Ammon's horn (tissue), 1 donor: ENCODE measurements around the gene TLE3.
A peak's percentile ranks its signal among the peaks of the same experiment; 100 is the strongest.

ENCODE experiments used
- DNase-seq: peaks from one replicate; pipeline ENCODE4 v3.0.0-alpha.2; 2016; ENCODE audit warnings: low spot score

TLE3 gene

DNA sequence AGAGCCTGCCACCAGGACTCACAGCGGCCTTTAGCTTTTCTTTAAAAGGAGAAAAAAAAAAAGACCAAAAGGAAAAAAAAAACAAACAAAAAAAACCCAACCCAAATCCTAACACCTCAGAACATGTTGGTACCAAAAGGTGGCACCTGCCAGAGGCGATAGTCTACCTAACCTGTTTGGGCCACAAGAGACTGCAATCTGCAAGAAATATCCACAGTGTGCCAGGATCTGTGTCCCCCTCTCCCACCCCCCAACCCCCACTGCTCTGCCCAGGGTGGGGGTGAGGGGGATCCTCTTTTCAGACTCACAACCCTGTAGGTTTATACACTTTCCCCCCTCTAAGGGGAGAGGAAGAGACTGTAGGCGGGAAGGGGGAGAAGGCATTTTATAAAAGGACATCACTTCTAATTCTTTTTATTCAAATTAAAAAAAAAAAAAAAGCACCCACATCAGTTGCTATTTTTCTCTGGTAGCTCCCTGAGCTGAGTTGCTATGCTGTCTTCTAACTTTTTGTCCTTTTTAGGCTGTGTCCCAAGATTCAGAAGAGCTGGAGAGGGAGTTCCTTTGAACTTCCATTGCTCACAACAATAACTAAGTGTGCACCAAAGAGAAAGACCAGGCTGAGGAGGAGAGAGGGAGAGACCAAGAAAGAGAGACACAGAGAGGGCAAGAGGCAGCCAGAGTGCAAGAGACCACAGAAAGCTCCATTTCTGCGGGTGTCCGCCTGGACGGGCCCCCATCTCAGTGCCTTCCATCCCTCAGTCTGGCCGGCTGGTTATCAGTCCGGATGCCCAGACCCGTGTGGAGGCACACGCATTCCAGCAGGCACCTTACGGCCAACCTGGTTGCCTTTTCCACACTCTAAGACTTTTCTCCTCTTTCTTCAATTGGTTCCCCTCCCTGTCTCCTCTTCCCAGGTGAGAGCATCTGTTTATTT lies 48.9 kb downstream of the TLE3 start:
- DNase-seq = no peak

GRCh38 chr15:70048198-70048565 lies 49.5 kb downstream of the TLE3 start:
- no peak for DNase-seq

DNA sequence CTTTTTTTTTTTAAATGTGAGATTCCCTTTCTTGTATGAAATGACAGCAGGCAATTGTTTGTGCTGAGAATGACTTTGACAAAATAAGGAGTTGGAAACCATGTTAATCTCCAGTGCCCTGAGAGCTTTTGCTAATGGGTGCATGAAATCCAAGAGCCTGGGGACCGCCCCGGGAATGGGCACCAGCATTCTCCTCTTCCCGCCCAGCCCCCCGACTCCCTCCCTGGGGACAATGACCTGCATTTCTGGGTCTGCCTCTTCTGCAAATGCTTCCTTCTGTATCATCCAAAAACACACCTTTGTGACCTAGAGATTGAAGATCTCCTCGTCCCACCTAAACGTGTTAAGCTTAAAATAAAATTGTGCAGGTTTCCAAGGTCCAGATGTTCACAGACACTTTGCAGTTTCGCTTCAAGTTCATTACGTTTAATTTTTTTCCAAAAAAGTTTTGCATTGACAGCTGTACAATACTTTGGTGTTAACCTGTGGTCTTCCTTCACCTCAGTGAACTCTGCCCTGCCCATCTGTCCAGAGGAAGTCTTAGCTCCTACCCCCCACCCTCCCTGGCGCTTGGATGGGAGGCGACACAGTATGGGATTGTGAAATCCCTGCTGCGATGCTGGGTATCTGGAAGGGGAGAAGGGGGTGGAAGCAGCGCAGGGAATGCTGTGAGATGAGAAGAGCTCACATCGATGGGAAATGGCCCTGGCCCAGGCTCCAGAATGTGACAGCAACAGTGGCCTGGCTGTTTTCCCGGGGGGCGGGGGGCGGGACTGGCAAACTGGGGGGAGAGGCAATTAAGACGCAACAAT lies 50.1 kb downstream of the TLE3 start:
- DNase-seq = no peak

DNA sequence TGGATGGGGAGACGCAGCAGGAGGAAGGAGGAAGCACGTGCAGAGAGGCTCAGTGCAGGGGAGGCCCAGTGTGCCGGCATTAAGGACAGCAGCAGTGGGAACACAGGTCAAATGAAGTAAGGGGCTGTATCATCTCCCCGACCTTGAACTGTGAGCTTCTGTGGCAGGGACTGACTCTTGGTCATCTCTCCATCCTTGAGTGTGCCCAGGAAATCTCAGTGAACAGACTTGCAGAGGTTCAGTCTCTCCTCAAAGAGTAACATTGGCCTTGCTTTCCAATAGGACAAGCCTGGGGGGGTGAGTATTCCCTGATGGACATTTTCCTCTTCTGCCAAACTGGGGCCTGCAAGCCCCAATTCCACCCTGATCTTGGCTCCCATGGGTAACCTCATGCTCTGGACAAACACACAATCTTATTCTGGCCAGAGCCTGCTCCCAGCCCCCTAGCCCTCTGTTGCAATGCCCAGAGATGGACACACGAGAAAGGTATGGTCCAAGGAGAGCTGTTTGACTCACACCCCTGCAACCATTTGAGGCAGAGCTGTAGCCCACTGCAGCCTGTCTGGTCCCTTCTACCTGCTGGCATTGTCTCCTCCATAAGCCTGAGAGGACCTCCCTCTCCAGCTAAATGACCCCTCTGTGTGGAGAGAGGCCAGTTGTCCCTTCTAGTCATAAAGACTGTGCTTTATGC lies 50.9 kb downstream of the TLE3 start:
- no peak for DNase-seq

- no peak for DNase-seq
Measured at GRCh38 chr15:70045045-70045444, 52.7 kb downstream of the TLE3 start.

DNA sequence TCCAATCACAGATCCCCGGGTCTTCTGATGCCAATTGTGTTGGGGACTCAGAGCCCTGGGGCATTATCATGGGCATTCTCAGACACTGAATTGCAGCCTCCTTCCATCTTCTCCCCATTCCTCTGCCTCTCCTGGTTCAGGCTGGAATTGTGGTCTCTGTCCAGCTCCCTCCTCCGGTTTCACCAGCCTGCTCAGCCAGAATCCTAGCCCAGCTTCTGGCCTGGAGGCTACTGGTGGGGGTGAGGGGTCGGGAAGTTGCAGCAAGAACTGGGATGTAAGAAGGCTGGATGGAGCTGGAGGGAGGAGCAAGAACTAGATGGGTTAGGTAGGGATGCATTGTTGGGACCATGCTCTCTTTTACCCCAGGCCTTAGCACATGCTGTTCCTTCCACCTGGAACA lies 53.5 kb downstream of the TLE3 start:
- DNase-seq = no peak

DNA sequence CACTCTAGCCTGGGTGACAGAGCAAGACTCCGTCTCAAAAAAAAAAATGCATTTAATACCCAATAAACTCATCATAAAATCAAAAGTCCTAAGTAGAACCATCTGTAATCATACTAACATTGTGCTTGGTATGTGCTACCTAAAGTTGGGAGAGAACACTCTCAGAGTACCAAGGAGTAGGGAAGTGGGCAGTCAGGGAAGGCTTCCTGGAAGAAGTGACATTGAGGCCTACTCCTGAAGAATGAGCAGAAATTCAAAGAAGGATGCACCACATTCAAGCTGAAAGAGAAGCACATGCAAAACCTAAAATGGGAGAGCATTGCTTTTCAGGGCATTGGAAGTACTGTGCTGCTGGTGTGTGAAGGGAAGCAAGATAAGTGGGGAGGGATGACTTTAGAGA lies 54.1 kb downstream of the TLE3 start:
- no peak for DNase-seq

- no peak for DNase-seq
Measured at GRCh38 chr15:70042553-70043214, 55.0 kb downstream of the TLE3 start.

DNA sequence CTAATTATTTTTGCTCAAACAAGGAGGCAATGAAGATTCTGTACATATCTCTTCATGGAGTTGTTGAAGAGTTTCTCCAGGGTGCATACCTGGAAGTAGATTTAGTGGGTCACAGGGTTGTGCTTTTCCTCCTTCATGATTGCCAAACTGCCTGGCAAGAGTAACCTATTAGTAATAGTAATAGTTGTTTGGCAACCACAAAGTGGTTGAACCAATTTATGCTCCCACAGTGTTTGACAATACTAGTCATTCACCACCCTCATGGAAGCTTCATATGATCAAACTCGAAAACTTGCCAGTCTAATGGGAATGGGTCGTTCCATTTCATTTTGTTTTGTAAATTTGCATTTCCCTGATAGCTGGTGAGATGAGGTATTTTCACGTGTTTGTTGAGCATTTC lies 57.8 kb downstream of the TLE3 start:
- no peak for DNase-seq

GRCh38 chr15:70038730-70039392 lies 58.9 kb downstream of the TLE3 start:
- no peak for DNase-seq

DNA sequence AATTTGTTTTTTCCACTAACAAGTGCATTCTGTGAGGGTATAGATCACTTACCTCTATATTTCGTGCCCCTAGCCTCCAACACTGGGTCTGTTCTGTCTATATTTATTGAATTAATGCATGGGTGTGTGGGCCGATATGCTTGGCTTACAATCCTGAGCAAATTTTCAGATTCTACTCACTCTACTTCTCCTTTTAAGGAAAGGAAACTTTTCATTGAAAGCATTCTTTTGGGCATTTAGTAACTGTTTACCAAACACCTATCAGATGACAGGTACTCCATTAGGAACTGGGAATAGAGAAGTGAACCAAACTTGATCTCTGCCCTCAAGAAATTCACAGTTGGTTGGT lies 60.5 kb downstream of the TLE3 start:
- no peak for DNase-seq

DNA sequence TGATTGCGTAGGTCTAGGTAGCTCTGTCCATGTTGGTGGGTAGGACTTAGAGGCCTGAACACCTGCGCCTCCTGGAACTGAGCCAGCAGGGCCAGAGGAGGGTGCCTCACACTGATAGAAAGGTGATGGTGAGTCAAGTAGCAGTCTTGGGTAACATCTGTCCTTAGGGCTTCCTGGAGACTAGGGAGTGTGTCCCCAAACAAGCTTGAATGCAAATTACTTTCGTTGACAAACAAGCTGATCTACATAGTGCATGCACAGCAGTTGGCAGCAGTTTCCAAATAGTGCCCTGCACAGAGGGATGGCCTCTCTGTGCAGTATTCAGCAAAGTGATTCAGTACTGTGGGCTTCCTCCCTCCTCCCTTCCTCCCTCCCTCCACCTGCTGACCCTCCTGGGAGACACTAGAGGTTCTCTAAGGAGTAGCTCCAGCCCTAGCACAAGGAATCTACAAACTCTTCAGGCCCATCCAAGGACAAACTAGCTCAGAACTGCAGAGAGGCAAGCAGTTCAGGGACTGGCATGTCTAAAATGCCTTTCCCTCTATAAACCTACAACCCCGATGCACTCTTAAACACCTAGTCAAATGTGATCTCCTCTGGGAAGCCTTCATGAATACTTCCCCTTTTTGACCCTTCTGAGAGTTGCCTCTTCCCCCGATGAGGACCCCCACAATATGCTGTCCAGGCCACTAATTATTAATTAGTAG lies 61.0 kb downstream of the TLE3 start:
- no peak for DNase-seq

GRCh38 chr15:70035719-70036077 lies 62.0 kb downstream of the TLE3 start:
- DNase-seq = peak; percentile 50

DNA sequence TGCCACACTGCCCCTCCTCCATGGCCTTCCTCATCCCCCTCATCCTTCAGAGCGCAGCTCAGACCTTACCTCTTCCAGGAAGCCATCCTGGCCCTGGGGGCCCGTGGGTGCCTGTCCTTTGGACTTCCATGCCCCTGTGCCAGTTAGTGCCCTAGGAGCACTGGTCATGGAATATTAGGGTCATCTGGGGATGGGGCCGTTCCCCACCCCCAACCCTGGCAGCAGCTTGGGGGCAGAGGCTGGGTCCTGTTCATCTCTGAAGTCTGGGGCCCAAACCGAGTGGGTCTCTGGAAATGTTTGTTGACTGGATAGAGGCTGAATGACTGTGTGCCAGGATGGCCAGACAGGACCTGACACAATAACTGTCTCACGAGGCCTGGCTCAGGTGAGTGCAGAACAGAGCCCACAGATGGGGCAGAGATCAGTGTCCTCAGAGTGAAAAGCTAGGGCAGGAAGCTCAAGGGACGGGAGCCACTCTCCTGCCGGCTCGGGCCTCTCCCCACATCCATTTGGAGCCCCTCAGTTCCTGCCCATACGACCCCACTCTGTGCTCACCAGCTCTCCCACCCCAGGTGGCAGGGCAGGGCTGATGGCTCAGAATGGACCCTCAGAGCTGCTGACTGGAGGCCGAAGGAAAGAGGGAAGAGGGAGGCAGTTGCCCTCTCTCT lies 62.5 kb downstream of the TLE3 start:
- no peak for DNase-seq

GRCh38 chr15:70034596-70034995 lies 63.1 kb downstream of the TLE3 start:
- no peak for DNase-seq

DNA sequence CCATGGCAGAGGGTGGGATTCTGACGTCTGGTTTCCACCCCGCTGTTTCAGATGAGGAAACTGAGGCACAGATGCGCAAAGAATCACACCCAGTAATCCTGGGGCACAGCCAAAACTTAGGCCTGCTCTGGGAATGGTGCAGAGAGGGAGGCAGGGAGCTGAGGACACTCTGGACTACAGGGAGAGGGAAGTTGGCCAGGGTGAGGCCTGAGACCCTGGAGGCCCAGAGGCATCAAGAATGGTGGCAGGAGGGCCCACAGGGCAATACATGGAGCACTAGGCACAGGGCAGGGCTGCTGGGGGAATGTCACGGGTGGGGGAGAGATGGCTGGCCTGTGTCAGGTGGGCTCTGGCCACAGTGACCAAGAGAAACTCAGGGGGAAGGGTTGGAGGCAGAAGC lies 63.6 kb downstream of the TLE3 start:
- no peak for DNase-seq

DNA sequence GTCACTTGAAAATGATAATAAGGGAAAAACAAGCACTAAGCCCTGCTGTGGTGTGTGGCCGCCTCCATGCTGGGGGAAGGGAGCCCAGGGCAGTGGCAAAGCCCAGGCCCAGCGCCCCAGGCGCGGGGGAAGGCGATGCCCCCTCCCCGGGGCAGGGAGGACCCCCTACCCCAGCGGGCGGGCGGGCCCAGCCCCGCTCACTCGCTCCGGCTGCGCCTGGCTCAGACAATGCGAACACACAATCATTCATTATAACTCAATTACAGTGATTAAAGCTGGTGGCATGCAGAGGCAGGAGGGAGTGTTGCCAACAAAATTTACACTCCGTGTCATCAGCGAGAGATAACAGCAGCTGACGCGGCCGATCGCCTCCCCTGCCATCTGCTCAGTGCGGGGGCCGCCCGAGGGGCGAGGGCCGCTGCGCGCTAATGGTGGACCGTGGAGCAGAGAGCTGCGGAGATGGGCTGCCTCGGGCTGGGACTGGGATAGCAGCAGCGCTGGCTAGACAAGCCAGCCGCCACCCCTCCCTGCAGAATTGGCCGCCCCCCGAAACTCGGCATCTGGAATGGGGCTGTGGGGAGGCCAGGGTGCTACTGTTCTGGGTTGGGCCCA lies 64.1 kb downstream of the TLE3 start:
- peak; percentile 52 for DNase-seq

DNA sequence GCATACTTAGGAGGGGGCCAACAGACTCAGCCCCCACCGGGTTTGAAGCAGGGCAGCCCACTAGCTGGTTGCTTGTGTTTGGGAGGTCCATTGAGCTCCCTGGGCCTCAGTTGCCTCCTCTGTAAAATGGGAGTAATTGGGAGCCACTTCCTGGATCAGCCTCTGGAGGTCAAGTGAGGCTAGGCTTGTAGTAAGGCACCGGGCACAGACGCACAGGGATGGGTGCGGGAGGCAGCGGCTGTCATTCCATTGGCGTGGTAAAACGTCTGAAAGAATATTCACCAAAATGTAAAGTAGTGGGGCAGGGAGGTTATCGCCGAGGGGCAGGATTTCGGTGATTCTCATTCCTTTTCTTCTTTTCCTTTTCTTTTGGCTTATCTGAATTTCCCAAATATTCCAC lies 64.6 kb downstream of the TLE3 start:
- no peak for DNase-seq

DNA sequence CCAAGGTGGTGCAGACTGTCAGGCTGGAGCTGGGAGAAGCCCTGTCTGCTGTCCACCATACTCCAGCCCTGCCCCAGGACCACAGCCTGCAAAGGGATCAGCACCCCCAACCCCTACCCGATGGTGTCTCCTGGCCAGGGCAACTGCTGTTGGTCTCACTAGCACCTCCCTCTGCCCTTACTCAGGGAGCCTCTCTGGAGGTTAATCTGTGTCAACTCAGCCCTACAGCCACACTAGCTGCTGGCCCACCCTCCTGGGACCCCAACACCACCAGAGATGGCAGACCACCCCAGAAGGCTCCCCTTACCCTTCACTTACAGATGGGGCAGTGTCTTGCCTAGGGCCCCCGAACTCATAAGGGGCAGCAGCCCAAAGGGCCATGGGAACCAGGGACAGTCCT lies 65.2 kb downstream of the TLE3 start:
- no peak for DNase-seq

DNA sequence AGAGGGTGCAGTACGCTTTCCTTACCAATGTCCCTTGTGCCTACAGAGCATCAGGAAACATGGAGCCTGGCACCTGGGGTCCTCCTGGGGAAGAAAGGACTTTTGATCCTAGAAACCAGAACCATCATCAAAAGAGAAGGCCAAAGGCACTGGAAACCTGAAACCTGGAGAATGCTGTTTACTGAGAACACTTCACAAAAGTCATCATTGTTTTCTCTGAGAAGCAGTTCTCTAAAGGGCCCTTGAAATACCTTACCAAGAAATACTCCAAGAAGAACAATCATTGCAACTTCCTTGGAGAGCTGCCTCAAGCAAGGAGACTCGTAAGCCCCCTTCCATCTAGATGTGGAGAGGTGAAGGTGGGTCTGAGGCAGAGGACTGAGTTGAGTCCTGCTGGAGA lies 66.0 kb downstream of the TLE3 start:
- DNase-seq = no peak
